GM12891 (cell line): ENCODE data around the gene GNG8.

Source experiments
- POLR2A ChIP-seq: IDR thresholded peaks from 2 replicates; pipeline ENCODE4 v1.6.1; 2011; ENCODE audit warnings: low read depth, low read length, control low read depth
- POLR2AphosphoS5 ChIP-seq: IDR thresholded peaks from 2 replicates; pipeline ENCODE4 v1.6.1; 2011; ENCODE audit warnings: low read depth, low read length, control low read depth

DNA sequence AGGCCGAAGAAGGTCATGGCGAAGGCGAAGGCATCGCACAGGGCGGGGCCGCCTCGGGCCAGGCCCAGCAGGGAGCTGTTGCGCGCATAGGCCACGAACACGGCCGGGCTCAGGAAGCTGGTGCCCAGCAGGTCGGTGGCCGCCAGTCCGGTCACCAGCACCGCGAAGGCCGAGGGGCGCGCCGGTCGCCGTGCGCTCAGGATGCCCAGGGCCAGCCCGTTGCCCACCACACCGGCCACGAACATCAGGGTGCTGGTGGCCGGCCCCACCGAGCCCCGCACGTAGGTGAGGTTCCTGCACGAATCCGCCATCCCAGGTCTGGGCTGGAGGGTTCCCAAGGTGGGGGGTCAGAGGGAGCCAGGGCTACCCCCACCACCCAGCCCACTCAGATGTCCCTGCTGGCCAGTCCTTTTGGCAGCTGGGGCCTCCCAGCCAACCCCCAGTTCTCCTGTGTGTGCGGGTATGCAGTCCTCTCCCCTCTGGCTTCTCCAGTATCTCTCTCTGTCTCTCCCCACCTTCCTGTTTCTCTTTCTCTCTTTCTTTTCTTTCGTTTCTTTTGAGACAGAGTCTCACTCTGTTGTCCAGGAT is 12.0 kb downstream of the GNG8 start:
- TF ChIP-seq POLR2A (no peak), POLR2AphosphoS5 (no peak)
